Loucy (cell line): ENCODE results near the gene KCTD4.
"Not testable (repeated sequence)": the region's sequence is repeated elsewhere in the genome, so short reads cannot be mapped to it uniquely, and the experiment has no call there.

ENCODE experiments used
- CTCF ChIP-seq: fragments of 200-600 bp; sonication (generic); conservative IDR thresholded peaks from 2 replicates; pipeline ENCODE4 v1.5.1; 2014; ENCODE audit warnings: mild to moderate bottlenecking, antibody characterized with exemption, low read length
- EZH2phosphoT487 ChIP-seq: fragments of 200-600 bp; IDR thresholded peaks from 2 replicates; pipeline ENCODE4 v1.6.1; 2018; ENCODE audit warnings: antibody characterized with exemption, mild to moderate bottlenecking, moderate library complexity, borderline replicate concordance

GRCh38 chr13:45189511-45189910 lies 11.3 kb downstream of the KCTD4 start:
- TF ChIP-seq CTCF, EZH2phosphoT487: not testable (repeated sequence)
